ENCODE data around the gene IGFBP2.

IGFBP2 gene

DNA sequence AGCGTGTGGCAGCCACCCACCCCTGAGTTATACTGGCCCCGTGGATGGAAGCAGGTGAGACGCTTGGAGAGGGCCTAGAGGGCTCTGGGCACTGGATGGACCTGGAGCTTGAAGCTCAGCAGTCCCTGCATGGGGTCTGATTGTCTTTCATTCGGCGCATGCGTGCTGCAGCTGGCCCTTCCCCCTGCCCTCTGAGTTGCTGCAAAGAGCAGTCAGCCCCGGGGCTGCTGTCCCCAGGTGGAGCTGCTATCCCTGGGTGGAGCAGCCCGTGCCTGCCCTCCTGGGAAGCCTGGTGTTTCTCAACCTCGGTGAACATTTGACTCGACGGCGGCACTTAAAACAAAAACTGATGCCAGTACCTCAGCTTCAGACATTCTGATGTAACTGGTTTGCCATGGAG, 32.5 kb downstream of the IGFBP2 start:
- DNase-seq: no peak

DNA sequence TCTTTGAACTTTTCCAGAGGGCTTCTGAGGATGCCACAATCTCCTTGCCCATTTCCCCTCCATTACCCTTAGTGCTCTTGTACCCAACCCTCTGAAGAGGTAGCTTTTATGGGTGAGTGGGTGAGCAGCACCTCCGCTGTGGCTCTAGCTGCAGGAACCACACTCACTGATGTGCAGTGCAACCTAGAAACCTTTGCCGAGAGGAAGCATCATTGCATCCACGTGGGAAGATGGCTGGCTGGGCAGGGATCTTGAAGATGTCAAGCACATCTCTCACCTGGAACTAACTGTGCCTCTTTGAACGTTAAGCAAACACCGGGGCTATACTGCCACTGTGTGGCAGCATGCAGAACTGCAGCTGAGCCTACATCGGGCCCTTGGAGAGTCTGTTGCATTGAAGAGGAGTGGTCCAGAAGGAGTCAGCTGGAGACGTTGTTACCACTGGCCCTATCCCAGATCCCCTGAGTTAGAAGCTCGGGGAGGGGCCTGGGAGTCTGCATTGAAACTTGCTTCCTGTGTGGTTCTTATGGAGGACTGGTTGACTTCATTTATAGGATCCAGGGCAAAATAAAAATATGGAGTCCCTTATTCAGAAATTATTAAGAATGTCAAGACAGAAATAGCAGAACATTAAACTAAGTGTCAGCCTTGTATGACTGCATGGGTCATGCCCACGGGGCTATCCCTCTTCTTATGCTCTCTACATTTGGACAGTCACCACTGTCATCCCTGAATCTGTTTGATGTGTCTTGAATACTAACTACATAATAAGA, 33.4 kb downstream of the IGFBP2 start:
- DNase-seq: peak; percentile 32

DNA sequence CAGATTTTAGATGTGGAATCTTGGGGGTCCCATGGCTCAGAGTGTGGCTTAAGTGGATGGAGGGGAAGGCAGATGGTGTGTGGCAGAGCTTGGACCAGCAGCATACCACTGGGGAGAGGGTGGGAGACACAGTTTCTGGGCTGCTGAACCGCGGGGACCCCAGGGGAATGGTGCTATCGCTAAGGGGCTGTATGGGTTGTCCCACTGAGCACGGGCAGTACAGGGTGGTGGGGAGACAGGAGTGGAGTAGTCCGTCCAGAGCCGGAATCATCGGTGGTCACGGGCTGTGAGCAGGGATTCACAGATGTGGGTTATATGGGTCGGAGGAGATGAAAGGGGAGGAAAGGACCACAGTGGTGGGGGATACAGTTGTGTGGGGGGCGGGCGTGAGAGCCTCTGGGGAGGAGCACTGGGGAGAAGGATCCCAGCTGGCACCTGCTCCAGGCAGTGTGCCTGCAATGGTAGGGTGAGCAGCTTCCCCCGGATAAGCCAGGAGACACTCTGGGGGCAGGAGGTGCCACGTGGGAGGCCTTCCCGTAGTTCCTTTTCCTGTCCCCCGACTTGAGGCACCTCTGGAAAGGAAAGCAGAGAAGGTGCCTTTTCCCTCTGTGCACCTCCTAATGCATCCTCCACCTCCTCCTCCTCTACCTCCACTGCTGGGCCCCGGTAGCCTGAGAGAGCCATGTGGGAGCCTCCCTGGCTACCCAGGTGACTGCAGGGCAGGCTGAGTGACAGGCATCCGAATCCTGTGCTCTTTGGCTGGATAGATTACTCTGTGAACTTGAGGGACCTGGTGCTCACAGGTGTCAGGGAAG, 37.3 kb downstream of the IGFBP2 start:
- DNase-seq: no peak

DNA sequence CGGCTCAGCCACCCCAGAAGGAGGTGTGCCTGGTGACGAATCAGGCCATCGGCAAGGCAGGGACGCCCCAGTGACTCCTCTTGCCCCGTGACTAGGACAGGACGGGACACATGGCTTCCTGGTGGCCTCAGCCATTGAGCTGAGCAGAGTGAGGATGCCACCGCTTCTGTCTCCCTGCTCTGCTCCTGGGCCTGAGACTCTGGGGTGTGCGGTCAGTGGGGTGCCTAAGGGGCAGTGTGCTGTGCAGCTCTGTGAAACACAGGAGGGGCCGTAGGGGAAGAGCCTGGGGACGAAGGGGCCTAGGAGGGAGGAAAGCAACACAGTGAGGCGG, 37.8 kb downstream of the IGFBP2 start:
- no peak for DNase-seq

DNA sequence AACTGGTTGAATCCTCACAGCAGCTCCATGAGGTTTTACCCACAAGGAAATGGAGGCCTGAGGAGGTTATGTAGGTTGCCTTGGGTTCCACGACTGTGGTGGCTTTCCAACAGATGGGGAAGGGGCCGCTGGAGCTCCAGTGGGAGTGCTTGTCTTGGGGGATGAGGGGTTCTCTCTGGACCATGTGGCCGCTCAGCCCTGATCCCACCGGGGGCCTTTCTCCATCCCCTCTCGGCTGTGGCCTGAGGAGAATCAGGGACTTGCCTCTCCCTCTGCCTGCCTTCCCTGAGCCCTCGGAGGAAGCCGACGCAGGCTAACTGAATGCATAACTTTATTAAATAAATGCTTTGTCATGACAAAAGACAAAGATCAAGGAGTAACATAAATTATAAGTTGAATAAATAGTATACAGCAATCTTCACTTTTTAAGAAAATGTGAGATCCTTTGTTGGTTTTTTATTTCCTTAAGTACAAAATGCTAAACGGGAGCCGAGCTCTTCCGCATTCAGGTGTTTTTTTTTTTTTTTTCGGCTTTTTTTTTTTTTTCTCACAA, 38.6 kb downstream of the IGFBP2 start:
- DNase-seq: no peak

DNA sequence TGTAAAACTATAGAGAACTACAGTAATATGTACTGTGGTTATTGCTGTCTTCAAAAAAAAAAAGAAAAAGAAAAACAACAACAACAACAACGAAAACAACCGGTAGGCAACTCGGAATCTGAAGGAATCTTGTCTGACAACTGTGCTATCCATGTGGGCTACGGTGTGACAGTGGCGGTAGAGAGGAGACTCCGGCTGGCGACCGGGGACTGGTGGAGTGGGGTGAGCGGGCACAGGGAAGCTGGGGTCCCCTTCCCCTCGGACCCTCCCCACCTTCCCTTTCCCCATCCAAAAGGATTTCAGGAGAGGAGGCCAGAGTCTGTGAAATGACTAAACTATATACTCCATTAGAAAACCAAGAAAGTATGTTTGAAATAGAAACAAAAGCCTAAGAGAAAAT, 39.2 kb downstream of the IGFBP2 start:
- no peak for DNase-seq

DNA sequence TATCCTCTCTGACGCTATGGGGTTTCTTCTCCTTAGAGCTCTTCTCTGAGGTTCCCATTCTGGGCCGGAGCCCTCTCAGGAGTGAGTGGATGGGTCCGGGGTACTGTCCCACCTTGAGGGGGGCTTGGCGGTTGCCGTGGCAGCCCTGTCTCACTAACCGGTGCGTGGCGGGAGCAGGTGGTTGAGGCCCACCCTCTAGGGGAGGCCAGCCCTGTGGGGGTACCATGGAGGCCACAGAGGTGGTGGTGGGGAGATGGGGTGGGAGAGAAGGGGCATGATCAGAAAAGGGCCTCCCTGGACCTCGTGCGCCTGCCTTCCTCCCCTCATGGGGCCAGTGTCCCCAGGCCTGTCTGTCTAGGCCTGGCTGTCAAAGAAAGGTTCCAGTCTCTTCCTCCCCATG, 39.8 kb downstream of the IGFBP2 start:
- DNase-seq: no peak

DNA sequence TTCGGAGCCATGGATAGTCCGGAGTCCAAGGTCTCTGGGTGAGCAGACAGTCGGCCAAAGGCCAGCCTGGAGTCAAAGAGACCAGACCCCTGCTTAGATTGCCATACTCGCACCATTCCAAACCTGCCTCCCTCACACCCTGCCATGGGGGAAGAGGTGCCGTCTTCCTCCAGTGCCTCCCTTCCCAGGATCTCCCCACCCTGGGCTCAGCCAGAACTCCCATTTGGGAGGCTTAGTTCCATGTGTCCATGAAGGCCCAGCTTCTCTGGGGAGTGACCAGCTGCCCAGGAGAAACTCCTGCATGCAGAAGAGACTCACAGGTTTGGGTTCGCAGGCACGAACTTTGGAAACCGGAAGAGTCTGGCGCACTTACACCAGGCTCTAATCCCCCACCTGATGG, 40.4 kb downstream of the IGFBP2 start:
- no peak for DNase-seq

DNA sequence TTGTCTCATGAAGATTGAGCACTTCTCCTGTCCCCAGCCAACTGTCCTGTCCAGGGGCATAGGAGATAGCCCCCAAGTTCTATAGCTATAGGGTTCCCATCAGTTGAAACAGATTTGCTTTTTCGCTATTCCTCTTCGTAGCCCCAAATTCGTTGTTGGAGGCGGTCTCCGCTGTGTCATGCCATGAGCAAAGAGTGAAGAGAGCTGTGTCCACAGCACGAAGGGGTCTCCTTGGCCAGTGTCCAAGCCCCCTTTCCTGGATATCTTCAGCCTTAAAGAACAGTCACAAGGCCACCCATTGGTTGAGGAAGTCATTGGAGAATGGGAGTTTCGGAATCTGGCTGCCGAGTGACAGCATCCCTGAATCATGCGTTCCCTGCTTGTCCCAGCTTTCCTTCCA, 41.2 kb downstream of the IGFBP2 start:
- DNase-seq: no peak

DNA sequence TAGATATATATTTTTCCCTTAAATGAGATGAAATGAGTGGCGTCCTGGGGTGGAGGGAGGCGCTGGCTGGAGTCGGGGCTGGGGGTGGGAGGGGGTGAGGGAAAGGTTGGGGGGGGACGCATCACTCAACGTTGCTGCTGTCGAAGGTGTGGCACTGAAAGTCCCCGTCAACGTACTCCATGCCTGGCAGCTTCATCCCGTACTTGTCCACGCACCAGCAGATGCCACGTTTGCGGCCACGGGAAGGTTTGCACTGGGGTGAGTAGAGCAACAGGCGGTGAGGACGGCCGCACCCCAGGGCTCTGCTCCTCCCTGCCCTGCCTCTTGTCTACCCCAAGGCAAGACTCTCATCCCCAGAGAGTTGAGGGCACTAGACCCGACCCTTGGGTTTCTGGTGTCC, 43.4 kb downstream of the IGFBP2 start:
- no peak for DNase-seq

DNA sequence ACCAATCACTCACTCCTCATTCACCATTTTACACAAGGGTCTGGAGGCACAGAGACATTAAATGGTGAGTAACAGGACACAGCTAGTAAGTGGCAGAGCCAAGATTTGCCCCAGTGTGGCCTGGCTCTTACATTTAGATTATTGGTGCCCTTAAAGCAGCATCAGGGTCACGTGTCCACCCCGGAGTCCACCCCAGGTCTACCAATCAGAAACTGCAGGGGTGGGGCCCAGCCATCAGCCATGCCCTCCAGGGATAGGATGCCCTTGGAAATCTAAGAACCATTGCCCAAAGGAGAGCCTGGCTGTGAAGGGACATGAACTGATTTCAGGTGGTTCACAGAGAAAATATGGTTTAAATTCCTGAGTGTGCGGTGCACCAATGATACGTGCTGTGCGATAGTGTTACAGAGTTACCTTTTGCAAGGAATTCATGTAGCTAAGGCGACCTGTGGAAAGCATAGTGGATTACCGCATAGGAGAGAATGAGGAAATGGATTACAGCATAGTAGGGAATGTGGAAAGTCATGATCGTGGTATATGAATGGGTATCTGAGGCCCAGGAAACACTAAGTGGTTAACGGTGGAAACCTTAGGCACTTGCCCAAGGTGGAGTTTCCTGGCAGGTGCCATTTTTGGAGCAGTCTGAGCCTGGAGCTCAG, 44.3 kb downstream of the IGFBP2 start:
- no peak for DNase-seq

DNA sequence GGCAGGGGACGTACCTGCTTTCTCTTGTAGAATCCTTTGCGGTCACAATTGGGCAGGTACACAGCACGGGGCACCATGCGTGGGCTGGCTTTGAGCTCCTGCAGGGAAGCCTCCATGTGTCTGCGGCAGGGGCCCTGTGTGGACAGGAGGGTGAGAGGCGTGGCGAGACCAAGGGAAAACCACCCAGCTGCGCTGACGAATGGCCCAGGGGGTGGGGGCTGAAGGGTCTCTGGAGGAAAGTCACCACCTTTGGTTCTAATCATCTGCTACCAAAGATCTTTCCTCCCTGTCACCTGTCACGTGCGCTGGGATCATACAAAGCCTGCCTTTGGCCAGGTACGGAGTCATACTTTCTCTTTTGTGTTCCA, 44.9 kb downstream of the IGFBP2 start:
- DNase-seq: no peak

DNA sequence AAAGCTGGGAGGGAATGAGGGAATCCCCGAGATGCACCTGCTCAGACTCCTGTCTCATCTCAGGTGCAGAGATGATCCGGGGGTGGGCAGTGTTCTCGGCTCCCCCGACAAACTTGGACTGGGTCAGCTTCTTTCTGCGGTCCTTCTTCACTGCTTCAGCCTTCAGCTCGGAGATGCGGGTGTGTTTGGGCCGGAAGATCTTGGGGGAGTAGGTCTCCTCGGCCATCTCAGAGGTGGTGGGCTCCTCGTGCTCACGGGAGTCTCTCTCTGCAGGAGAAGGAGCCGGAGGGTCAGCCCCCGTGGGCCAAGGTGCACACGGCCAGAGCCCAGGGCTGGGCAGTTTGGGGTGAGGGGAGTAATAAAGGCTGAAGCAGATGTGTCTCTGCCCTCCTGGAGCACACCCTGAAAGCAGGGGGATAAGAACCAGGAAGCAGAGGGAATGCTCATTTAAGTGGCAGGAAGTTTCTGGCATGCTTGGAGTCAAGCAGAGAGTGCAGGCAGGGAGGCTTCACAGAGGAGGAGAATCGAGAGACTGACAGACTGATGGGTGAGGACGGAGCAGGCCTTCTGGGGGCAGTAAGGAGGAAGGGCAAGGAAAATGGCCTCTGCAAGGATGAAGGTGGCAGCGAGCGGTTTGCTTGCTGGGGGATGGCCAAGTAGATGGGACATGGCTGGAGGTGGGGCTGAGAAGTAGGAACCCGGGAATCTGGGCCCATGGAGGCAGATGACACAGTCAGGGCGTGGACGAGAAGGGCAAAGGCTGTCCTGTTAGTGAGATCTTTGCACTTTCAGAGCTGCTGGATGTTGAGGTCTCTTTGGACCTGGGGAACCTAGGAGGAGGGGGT, 45.8 kb downstream of the IGFBP2 start:
- DNase-seq: no peak

DNA sequence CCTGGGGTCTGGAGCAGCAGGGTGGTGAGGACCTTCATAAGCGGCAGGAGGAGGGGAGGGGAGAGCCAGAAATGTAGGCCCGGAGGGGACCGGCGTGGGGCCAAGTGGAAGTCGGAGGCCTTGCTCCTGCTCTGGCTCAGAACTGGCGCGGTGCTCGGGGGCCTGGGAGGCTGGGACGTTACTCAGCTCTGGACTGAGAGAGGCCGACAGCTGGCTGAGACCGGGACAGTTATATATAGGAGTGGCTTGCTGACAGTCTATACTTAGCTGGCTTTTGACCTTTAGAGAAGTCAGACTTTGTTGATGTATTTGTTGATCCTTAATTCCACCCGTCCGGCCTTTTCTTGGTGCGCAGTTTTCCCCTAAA, 46.4 kb downstream of the IGFBP2 start:
- no peak for DNase-seq

DNA sequence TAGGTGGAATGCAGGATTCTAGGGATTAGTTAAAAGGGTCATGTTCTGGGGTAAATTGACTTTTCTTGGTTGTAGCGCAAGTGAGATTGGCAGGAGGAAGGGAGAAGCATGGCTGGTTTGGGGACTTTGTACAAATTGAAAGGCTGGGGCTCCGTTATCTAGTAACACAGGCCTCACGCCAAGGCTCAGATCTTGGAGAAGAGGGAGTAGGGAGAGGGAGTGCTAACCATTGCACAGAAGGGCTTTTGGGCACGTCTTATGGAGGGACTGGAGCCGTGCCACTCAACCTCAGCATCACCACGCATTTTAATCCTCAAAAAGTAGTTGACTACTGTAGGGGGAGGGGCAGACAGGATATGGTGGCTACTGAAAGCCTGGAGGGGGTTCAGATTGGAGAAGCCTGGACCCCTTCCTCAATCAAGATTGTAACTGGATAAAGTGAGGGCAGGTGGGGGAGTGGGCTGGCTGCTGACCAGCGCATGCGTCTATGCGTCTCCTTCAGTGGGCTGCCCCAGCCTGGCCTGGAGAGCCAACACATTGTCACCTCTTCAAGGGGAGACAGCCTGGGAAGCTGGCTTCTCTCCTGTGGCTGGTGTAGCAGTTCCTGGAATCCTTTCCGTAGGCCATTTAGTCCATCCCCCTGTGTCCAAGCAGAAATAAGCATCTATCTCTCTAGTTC, 47.9 kb downstream of the IGFBP2 start:
- DNase-seq: no peak

DNA sequence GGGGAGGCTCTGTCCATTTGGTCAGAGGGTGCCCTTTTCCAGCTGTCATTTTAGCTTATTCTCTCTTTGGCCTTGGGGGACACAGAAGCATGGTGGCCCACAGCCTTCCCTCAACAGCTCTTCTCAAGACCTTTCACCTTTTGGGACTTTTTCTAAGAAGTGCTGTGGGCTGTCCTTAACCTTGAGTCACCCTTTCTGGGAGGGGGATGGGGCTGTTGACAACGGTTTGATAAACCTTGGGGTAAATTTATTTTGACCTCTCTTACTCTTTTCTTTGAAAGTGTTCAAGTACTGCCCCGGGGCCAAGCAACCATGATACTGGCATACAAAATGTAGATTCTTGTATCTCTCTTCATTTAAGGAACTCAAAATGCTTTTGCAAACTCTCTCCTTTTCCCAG, 48.5 kb downstream of the IGFBP2 start:
- no peak for DNase-seq

DNA sequence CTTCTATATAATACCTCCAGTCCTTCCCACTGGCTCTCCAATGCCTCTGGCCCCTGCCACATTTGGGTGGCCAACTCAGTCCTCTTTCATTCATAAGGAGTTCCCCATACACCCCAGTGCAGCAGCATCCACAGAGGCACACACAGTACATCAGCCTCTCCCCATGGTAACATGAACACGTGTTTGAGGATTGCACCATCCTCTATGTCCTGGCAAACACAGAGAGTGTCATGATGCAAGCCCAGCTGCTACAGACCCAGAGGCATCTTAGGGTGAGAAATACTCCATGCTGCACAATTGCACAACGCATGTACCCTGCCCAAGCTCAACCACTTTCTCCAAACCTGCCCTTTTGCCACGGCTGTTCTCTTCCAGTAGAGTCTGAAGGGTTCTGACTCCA, 50.6 kb downstream of the IGFBP2 start:
- DNase-seq: no peak

DNA sequence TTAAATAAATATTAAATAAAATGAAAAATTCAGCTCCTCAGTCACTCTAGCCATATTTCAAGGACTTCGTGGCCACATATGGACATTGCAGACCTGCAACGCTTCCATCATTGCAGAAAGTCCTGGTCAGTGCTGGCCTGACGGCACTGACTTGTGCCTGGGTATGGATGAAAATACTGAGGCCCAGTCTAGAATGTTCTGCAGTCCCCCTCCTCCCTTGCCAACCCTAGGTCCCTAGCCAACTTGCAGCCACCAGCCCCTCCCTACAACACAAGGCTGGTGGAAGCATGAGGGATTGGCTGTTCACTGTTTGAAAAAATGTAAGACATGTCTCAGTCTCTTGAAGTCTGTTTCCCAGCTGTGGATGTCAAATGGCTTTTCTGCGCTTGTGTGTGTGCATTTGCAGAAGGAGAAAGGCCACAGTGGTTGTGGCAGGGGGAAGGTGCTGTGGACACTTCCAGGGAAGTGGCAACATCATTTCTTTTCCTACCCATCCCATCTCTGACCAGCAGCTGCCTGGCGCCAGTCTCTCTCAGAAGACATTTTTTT, 52.2 kb downstream of the IGFBP2 start:
- no peak for DNase-seq

DNA sequence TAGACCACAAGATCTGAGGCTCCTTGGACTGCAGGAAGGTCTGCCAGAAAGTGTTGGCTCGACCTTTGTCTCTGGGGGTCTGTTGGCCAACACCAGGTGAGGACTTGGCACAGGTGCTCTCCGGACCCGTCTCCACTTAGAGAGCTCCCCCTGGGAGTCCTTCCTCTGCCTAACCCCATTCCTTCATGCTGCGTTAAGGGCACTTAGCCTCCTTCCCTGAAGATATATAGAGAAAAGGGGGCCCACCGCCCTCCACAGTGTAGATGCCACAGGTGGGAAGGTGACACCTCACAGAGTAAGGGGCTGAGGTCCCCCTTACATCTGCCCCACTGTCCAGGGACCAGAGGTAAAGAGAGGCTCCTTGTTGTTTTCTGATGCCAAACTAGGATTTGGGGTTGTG, 53.9 kb downstream of the IGFBP2 start:
- DNase-seq: no peak

DNA sequence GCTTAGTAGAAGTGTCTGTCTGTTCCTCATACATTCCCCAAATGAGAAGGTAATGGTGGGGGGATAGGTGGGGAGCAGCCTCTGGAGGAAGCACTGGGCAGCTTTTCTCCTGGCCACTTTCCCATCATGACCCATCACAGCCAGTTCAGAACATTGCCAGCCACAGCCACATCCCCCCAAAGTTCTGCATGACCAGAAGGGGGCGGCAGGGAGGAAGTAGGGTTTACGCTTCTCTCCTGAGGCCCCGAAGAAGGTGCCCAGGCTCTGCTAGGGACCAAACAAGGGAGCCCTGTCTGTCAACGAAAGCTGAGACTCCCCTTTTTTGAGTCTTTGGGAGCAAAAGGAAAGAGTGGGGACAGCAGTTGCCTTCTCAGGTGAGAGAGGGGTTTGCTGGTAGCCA, 54.4 kb downstream of the IGFBP2 start:
- no peak for DNase-seq

DNA sequence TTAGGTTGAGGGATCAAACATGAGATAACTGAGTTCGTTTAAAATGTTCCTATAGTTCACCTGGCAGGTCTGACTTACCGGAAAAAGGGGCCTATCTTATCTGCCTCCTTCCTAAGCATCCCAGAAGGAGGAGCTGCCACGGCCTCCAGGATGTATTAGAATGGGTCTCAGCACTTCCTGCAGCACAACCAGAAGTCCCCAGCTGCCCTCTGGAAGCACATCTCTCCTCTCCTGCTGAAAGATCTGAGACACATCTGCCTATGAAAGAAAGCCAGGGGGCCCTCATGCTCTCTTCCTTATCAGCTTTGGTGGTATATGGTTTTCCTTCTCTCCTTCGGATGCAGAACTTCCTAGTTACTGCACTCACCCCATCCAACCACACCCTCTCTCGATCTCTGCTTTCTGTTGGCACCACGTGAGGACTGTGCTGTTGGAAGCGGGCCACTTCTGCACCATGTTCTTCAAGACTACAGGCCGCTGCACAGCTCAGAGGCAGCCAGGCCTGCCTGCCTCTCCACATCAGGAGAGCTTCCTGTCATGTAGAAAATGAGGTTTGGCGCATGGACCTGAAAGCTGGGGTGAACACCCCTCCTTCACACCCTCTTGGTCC, 55.6 kb downstream of the IGFBP2 start:
- DNase-seq: no peak

DNA sequence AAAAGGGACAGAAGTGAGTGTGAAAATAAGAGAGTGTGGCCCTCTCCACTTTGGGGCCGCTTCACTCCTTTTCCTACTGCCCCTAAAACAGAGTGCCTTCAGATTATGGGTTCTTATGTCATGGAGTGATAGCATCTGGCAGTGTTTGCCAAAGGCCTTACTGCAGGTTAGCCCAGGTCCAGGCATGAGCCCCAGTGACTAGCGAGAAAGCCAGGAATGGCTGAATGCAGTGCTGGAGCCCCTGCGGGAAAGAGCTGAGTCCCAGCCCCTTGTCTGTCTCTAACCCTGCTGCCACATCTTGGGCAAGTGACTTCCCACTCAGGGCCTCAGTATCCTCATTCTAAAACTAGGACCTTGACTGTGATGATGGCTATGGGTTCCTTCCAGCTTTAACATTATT, 56.2 kb downstream of the IGFBP2 start:
- no peak for DNase-seq

Measured in KG1 (cell line).